Muscle layer of colon (tissue), 2 donors: Measurements from ENCODE around the gene LSR.
"Not testable (repeated sequence)": the region's sequence is repeated elsewhere in the genome, so short reads cannot be mapped to it uniquely, and the experiment has no call there.

Source experiments
- H3K27ac ChIP-seq: one replicate; pipeline ENCODE4 v1.7.0; 2013; ENCODE audit warnings: low read depth, mild to moderate bottlenecking, low read length, moderate library complexity
- H3K27me3 ChIP-seq, 2 donors: one replicate each; pipeline ENCODE4 v1.7.0; 2013; ENCODE audit warnings: low read length in 2 of 2, mild to moderate bottlenecking in 2 of 2; ENCODE audit not compliant: insufficient read depth in 2 of 2, control insufficient read depth in 1 of 2
- H3K36me3 ChIP-seq: one replicate; pipeline ENCODE4 v1.7.0; 2013; ENCODE audit warnings: mild to moderate bottlenecking, low read length; ENCODE audit not compliant: insufficient read depth
- H3K4me1 ChIP-seq: one replicate; pipeline ENCODE4 v1.7.0; 2013; ENCODE audit warnings: mild to moderate bottlenecking, low read length; ENCODE audit not compliant: insufficient read depth
- H3K4me3 ChIP-seq, 2 donors: one replicate each; pipeline ENCODE4 v1.7.0; 2013; ENCODE audit warnings: low read length in 2 of 2, low read depth in 1 of 2, mild to moderate bottlenecking in 1 of 2, moderate library complexity in 1 of 2
- H3K9ac ChIP-seq: one replicate; pipeline ENCODE4 v1.7.0; 2013; ENCODE audit warnings: low read length
- H3K9me3 ChIP-seq: one replicate; pipeline ENCODE4 v1.7.0; 2013; ENCODE audit warnings: mild to moderate bottlenecking, low read length
- donor health status: abdominal sarcoma.
- donor health status: Adenocarcinoma of cecum.

The LSR gene

DNA sequence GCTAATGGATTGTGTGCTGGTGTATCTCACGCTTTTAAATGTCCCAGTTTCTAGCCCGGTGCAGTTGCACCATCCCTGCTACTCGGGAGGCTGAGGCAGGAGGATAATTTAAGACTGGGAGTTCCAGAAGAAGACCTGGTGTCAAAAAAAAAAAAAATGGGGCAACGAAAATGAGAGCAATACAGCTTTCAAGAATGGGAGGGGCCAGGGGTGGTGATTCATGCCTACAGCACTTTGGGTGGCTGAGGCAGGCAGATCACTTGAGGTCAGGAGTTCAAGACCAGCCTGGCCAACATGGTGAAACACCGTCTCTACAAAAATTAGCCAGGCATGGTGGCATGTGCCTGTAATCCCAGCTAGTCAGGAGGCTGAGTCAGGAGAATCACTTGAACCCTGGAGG lies 37.3 kb downstream of the LSR start:
- not testable (repeated sequence) for H3K4me3 ChIP-seq, H3K9ac ChIP-seq, H3K4me1 ChIP-seq, H3K9me3 ChIP-seq, H3K36me3 ChIP-seq, H3K27ac ChIP-seq
- peaks cover 0 to 21% of the 10 kb centered on the region in 2 donors for H3K27me3 ChIP-seq

DNA sequence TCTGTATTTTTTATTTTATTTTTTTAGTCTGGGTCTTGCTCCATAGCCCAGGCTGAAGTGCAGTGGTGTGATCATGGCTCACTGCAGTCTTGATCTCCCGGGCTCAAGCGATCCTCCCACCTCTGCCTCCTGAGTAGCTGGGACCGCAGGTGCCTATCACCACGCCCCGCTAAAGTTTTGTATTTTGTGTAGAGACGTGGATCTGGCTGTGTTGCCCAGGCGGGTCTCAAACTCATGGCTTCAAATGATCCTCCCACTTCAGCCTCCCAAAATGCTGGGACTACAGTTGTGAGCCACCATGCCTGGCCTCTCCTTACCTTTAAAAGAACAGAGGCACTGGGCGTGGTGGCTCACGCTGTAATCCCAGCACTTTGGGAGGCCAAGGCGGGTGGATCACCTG lies 38.9 kb downstream of the LSR start:
- H3K36me3 ChIP-seq, result no peaks in the 10 kb centered on the region
- H3K4me1 ChIP-seq, result no peaks in the 10 kb centered on the region
- no peaks in the 10 kb centered on the region for H3K9me3 ChIP-seq
- no peak overlapping the region for H3K27ac ChIP-seq
- no peak overlapping the region for H3K9ac ChIP-seq
- H3K27me3 ChIP-seq, result peaks cover 0 to 16% of the 10 kb centered on the region in 2 donors
- H3K4me3 ChIP-seq, result no peak overlapping the region

DNA sequence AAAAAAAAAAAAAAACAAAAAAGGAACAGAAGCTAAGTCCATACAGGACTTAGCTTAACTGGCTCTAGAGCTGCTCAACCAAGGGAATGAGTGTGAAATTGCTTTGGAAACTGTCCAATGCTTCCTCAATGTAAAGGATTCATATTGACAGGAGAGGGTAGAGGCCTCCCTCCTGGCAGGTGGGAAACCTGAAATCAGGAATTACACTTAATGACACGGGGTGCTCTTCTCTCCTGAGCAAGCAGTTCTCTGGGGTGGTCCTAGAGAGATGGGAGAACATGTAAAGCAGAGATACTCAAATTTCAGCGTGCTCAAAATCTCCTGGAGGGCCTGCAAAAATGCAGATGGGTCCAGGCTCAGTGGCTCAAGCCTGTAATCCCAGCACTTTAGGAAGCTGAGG lies 39.5 kb downstream of the LSR start:
- no peaks in the 10 kb centered on the region for H3K4me1 ChIP-seq
- no peaks in the 10 kb centered on the region for H3K36me3 ChIP-seq
- no peaks in the 10 kb centered on the region for H3K9me3 ChIP-seq
- no peak overlapping the region for H3K27ac ChIP-seq
- H3K27me3 ChIP-seq, result peaks cover 0 to 19% of the 10 kb centered on the region in 2 donors
- no peak overlapping the region for H3K4me3 ChIP-seq
- no peak overlapping the region for H3K9ac ChIP-seq

DNA sequence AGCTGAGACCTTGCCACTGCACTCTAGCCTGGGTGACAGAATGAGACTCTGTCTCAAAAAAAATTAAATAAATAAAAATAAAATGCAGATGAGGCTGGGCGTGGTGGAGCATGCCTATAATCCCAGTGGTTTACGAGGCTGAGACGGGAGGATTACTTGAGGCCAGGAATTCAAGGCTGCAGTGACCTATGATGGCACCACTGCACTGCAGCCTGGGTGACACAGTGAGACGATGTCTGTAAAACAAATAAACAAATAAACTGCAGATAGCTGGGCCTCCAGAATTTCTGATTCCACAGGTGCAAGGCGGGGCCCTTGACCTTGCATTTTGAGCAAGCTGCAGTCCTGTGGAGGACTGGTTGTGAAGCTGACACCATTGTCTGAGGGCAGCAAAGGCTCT lies 40.1 kb downstream of the LSR start:
- H3K9me3 ChIP-seq, result no peaks in the 10 kb centered on the region
- no peak overlapping the region for H3K4me3 ChIP-seq
- H3K27ac ChIP-seq, result no peak overlapping the region
- H3K4me1 ChIP-seq, result no peaks in the 10 kb centered on the region
- H3K36me3 ChIP-seq, result no peaks in the 10 kb centered on the region
- no peak overlapping the region for H3K9ac ChIP-seq
- H3K27me3 ChIP-seq, result peaks cover 0 to 19% of the 10 kb centered on the region in 2 donors

DNA sequence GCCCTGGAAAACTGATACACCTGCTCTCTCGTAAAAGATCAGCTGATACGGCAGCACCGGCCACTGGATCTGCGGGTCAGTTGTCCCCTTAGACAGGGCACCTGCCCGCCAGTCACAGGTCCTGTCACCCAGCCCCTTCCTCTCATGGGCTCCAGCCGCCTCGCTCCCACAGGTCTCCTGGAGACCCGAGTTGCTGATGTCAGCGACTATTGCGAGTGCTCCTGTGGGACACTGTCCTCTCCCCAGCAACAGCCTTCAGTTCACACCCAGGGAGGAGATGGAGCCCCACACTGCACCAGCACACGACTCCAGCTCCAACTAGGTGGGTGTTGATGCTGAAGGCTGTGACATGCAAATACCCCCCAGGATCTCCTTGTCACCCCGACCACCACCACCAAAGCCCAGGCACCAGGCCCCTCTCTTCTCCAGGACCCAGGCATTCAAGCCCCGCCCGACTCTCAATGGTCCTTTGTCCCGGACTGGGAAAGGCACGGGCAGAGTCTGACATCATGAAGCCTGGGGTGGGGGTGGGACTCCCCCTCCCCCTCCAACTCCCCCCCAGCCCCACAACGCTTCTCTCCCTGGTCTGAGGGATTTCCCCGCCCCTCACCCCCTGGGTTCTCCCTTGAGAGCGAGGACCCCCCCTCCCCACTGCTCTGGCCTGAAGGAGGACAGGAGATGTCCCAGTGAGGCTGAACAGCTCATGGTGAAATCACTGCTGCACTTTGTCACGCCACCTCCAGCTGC lies 41.8 kb downstream of the LSR start:
- Histone ChIP-seq H3K27ac (no peak overlapping the region), H3K36me3 (no peaks in the 10 kb centered on the region), H3K4me1 (no peaks in the 10 kb centered on the region), H3K27me3 (peaks cover 0 to 19% of the 10 kb centered on the region in 2 donors), H3K9ac (no peak overlapping the region), H3K9me3 (no peaks in the 10 kb centered on the region), H3K4me3 (no peak overlapping the region)

DNA sequence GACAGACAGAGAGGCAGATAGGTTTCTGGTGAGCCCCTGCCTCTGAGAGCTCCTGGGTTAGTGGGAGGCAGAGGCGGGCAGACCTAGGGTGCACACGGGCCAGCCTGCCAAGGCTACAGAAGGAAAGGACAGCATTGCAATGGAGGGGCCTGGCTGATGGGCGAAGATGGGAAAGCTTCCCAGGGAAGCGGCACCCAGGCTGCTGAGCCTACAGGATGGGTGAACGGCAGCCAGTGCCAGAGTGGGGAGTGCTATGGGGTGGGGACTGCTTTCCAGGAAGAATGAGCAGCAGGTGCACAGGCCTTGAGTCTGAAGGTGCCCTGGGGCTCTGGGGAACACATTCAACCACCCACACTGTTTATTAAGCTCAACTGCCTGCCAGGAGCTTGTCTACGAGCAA lies 42.5 kb downstream of the LSR start:
- Histone ChIP-seq H3K9me3 (no peaks in the 10 kb centered on the region), H3K4me3 (no peak overlapping the region), H3K4me1 (no peaks in the 10 kb centered on the region), H3K36me3 (no peaks in the 10 kb centered on the region), H3K27ac (no peak overlapping the region), H3K9ac (no peak overlapping the region), H3K27me3 (peaks cover 0 to 26% of the 10 kb centered on the region in 2 donors)

DNA sequence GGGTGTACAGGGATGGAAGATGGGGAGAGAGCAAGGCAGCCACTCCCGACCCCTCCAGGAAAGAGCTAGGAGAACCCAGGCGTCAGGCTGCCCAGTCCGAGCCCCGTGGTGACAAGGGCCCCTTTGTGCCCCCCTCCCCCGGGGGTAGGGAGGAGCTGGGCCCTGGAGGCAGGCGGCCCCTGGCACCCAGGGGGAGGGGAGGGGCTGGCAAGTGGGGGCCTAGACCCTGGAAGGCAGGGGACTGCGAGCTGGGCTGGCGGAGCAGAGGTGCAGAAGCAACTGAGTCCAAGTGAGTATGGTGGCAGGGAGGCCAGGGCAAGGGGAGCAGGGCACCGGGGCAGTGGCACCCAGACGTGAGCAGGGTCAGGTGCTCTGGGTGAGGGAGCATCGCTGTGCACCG lies 43.1 kb downstream of the LSR start, which contains the start of gene MAG:
Gene MAG, plus strand, starts transcription at position 246 of the 400 bp plus-strand sequence. CDS start 3,248 bp downstream, outside the sequence.
- H3K9ac ChIP-seq, result no peak within 1 kb of the TSS
- no peaks in the 10 kb centered on the region for H3K36me3 ChIP-seq
- H3K9me3 ChIP-seq, result no peaks in the 10 kb centered on the region
- H3K4me3 ChIP-seq, result no peak within 1 kb of the TSS
- no peaks in the 10 kb centered on the region for H3K4me1 ChIP-seq
- H3K27me3 ChIP-seq, result peaks cover 0 to 29% of the 10 kb centered on the region in 2 donors
- H3K27ac ChIP-seq, result no peak within 1 kb of the TSS

DNA sequence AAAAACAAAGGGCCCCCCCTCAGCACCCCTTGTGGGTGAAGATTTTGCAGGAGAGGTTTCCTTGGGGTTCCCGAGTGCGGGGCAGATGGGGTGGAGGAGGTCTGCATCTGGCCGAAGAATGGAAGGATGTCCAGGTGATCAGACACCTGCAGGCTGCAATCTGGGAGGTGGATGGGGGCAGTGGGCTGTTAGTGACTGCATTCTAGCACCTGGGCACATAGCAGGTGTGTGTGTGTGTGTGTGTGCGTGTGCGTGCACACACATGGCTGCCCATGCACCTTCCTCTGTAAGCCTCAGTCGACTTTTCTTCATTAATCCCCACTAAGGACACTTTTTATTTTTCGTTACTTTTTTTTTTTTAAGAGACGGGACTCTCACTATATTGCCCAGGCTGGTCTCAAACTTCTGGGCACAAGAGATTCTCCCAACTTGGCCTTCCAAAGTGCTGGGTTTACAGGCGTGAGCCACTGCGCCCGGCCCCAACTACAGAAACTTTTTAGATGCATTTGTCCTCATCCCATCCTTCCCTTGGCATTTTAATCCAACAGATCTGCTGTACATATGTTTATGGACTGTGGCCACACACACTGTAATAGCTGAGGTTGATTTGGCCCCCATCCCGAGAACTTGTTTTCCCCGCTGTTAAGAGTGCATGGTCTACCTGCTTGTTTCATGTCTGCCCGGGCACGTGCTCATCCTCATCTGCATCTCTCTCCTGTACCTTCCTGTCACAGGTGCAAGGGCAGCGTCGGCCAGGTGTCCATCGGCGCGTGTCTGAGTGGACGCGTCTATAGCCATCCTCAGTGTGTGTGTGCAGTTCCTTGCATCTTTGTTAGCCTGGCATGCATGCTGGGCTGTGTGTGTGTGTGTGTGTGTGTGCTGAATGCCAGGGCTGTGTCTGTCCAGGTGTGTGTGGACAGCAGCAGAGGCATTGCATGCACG lies 43.9 kb downstream of the LSR start:
- Histone ChIP-seq H3K9me3 (no peaks in the 10 kb centered on the region), H3K27me3 (peaks cover 4 to 29% of the 10 kb centered on the region in 2 donors), H3K4me1 (no peaks in the 10 kb centered on the region), H3K4me3 (no peak overlapping the region), H3K36me3 (no peaks in the 10 kb centered on the region), H3K9ac (no peak overlapping the region), H3K27ac (no peak overlapping the region)

DNA sequence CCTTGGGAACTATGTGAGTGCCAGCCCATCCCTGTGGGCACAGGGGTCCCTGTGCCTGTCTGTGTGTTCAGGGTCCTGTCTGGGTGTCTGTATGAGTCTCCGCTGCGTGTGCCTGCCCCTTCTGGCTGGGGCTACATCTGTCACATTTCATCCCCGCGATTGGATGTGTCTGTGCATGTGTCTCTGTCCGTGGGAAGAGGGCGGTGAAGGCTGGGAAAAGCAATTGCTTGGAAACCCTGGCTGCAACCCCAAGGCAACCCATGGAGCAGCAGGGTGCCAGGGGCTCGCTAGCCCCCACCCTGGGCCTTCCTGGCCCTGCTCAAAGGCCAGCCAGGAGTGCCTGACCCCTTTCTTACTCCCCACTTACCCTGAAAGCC lies 44.5 kb downstream of the LSR start:
- H3K4me1 ChIP-seq, result no peaks in the 10 kb centered on the region
- H3K9ac ChIP-seq, result no peak overlapping the region
- peaks cover 10 to 29% of the 10 kb centered on the region in 2 donors for H3K27me3 ChIP-seq
- no peaks in the 10 kb centered on the region for H3K9me3 ChIP-seq
- no peaks in the 10 kb centered on the region for H3K36me3 ChIP-seq
- H3K27ac ChIP-seq, result no peak overlapping the region
- H3K4me3 ChIP-seq, result no peak overlapping the region

DNA sequence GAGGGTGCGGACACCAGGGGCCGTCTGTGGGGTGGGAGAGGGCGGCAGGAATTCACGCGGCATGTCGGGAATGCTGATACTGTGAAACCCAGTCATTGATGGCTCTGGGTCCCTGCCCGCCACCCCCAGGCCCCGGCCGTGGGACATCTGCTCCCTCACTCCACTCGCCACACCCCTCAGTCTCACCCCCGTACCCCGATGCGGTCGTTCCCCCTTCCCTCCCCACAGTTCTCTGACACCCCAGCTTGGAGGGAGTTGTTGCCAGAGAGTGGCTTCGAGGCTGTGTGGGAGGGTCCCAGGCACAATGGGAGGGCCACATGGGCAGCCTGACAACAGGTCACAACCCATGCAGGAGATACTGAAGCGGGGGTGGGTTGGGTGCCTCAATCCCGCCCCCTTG lies 45.0 kb downstream of the LSR start:
- Histone ChIP-seq H3K27me3 (peaks cover 13 to 29% of the 10 kb centered on the region in 2 donors), H3K36me3 (no peaks in the 10 kb centered on the region), H3K27ac (no peak overlapping the region), H3K4me1 (no peaks in the 10 kb centered on the region), H3K9me3 (no peaks in the 10 kb centered on the region), H3K4me3 (no peak overlapping the region), H3K9ac (no peak overlapping the region)

DNA sequence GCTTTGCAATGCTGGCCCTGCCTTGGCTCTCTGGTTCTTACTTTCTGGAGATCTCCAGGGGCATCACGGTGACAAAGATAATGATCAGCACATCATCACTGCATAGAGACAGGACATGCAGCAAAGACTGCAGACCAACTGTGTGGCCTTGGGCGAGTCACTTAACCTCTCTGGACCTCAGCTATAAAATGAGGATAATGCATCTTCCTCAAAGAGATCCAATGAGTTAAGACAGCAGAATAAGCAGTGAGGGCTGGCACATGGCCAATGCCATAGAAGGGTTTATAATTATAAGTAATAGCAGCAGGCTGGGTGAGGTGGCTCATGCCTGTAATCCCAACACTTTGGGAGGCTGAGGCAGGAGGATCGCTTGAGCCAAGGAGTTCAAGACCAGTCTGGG lies 45.5 kb downstream of the LSR start:
- H3K9ac ChIP-seq, result no peak overlapping the region
- no peak overlapping the region for H3K4me3 ChIP-seq
- peaks cover 13 to 33% of the 10 kb centered on the region in 2 donors for H3K27me3 ChIP-seq
- H3K36me3 ChIP-seq, result no peaks in the 10 kb centered on the region
- no peak overlapping the region for H3K27ac ChIP-seq
- H3K4me1 ChIP-seq, result no peaks in the 10 kb centered on the region
- H3K9me3 ChIP-seq, result no peaks in the 10 kb centered on the region
